Gastroesophageal sphincter (tissue), 4 donors: Measurements from ENCODE around the gene VPS13A. TPM values are rescaled to one million over a fixed set of nuclear protein-coding genes. Genes with fewer than 3 reads are reported as not detected.
A peak's percentile ranks its signal among the peaks of the same experiment; 100 is the strongest.

Source experiments
- ATAC-seq: fragments of 150-250 bp; one replicate; pipeline ENCODE4 v1.9.1; 2016; ENCODE audit warnings: mild to moderate bottlenecking, moderate library complexity
- H3K27ac ChIP-seq, 4 donors: fragments of 200-600 bp; sonication (generic) in 3 of 4; 1 replicate in 3 of 4; 2 replicates in 1 of 4; pipeline ENCODE4 v1.5.1; 2016 to 2019
- H3K27me3 ChIP-seq: fragments of 200-600 bp; sonication (generic); one replicate; pipeline ENCODE4 v1.5.1; 2019
- H3K36me3 ChIP-seq, 2 donors: fragments of 200-600 bp; sonication (generic); one replicate each; pipeline ENCODE4 v1.5.1; 2019; ENCODE audit warnings: control low read depth in 1 of 2
- H3K4me1 ChIP-seq, 3 donors: fragments of 200-600 bp; sonication (generic); 1 replicate in 2 of 3; 2 replicates in 1 of 3; pipeline ENCODE4 v1.5.1; 2016 to 2019; ENCODE audit warnings: control low read depth in 2 of 3
- H3K4me3 ChIP-seq, 2 donors: fragments of 200-600 bp; sonication (generic); one replicate each; pipeline ENCODE4 v1.5.1; 2019; ENCODE audit warnings: mild to moderate bottlenecking in 1 of 2, moderate library complexity in 1 of 2
- H3K9me3 ChIP-seq, 3 donors: fragments of 200-600 bp; sonication (generic); one replicate each; pipeline ENCODE4 v1.5.1; 2017 to 2019; ENCODE audit warnings: control low read depth in 2 of 3
- CTCF ChIP-seq, 4 experiments: fragments of 200-600 bp in 2 of 4; fragments of 450-650 bp in 2 of 4; sonication (generic) in 1 of 4; IDR thresholded peaks; one replicate each; pipeline ENCODE4 v1.5.1; 2017 to 2019; ENCODE audit warnings: antibody characterized with exemption in 4 of 4, mild to moderate bottlenecking in 2 of 4, moderate library complexity in 2 of 4
- EP300 ChIP-seq: sonication (generic); formaldehyde crosslinking; IDR thresholded peaks from one replicate; pipeline ENCODE4 v1.6.1; 2017; ENCODE audit warnings: antibody characterized with exemption, mild to moderate bottlenecking
- POLR2A ChIP-seq, 2 donors: fragments of 450-650 bp; IDR thresholded peaks; one replicate each; pipeline ENCODE4 v1.6.1; 2017; ENCODE audit warnings: antibody characterized with exemption in 2 of 2, mild to moderate bottlenecking in 2 of 2, moderate library complexity in 1 of 2
- POLR2AphosphoS5 ChIP-seq: sonication (generic); formaldehyde crosslinking; IDR thresholded peaks from one replicate; pipeline ENCODE4 v1.6.1; 2017; ENCODE audit warnings: antibody characterized with exemption
- WGBS, 2 donors: methylation state at CpG; one replicate each; pipeline ENCODE4 v1.1.5; 2018; ENCODE audit warnings: low coverage in 1 of 2; 5-methylcytosine and 5-hydroxymethylcytosine counted together
- total RNA-seq, 4 donors: library from RNA; depleted of rRNA; stranded (reverse); fragments of >200 nt; gene quantifications; one replicate each; pipeline ENCODE4 v1.1.0, GENCODE V29; 2016

Gene VPS13A
- total RNA-seq, 4 donors from 2014 or later: 33.7 to 79.7 (median 42.6) TPM

- WGBS, 2 donors: 84% methylated on average over 2 of the region's 2 CpGs; no CpG with 5 or more reads in 1 of the 2 donors
- Histone ChIP-seq H3K27ac (no peak overlapping the region), H3K4me1 (no peaks in the 10 kb centered on the region), H3K27me3 (no peaks in the 10 kb centered on the region), H3K9me3 (no peaks in the 10 kb centered on the region), H3K36me3 (peaks cover 0 to 49% of the 10 kb centered on the region in 2 donors), H3K4me3 (no peak overlapping the region)
- TF ChIP-seq EP300: no peak
- no peak for TF ChIP-seq CTCF (IDR thresholded peaks at IDR 0.05)
- TF ChIP-seq POLR2AphosphoS5: no peak
- no peak for TF ChIP-seq POLR2A (IDR thresholded peaks at IDR 0.05)
- ATAC-seq: no peak
Observed at GRCh38 chr9:77210116-77210515, 32.8 kb downstream of the VPS13A start.

DNA sequence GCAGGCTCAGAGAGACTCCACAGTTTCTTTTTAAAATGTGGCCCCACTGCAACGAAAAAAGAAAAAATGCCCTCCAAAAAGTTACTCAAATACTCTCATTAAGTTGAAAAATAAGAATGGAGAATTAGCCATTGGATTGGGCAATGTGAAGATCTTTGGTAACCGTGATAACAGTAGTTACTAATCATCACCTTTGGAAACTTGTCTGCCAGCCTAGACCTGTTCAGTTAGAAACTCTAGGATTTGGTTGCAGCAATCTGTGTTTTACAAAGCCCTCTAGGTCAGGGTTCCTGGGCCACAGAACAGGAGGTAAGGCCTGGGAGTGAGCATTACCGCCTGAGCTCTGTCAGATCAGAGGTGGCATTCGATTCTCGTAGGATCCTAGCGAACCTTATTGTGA, 34.2 kb downstream of the VPS13A start:
- WGBS, 2 donors: 87 to 94% methylated on average over 6 of the region's 6 CpGs
- peaks cover 0 to 55% of the 10 kb centered on the region in 2 donors for H3K36me3 ChIP-seq
- H3K4me3 ChIP-seq: no peak overlapping the region
- no peaks in the 10 kb centered on the region for H3K9me3 ChIP-seq
- H3K27me3 ChIP-seq: no peaks in the 10 kb centered on the region
- ATAC-seq: no peak
- TF ChIP-seq POLR2A (IDR thresholded peaks at IDR 0.05) (no peak), POLR2AphosphoS5 (no peak), EP300 (no peak), CTCF (IDR thresholded peaks at IDR 0.05) (no peak)
- H3K4me1 ChIP-seq: no peaks in the 10 kb centered on the region
- H3K27ac ChIP-seq: no peak overlapping the region

GRCh38 chr9:77212801-77213200, 35.5 kb downstream of the VPS13A start:
- WGBS, 2 donors: 86 to 100% methylated on average over 1 of the region's 1 CpG
- Histone ChIP-seq H3K36me3 (peaks cover 0 to 55% of the 10 kb centered on the region in 2 donors), H3K4me3 (no peak overlapping the region), H3K9me3 (no peaks in the 10 kb centered on the region), H3K27me3 (no peaks in the 10 kb centered on the region), H3K4me1 (no peaks in the 10 kb centered on the region), H3K27ac (no peak overlapping the region)
- no peak for ATAC-seq
- TF ChIP-seq CTCF (IDR thresholded peaks at IDR 0.05): no peak
- TF ChIP-seq POLR2A (IDR thresholded peaks at IDR 0.05): no peak
- TF ChIP-seq POLR2AphosphoS5: no peak
- TF ChIP-seq EP300: no peak

DNA sequence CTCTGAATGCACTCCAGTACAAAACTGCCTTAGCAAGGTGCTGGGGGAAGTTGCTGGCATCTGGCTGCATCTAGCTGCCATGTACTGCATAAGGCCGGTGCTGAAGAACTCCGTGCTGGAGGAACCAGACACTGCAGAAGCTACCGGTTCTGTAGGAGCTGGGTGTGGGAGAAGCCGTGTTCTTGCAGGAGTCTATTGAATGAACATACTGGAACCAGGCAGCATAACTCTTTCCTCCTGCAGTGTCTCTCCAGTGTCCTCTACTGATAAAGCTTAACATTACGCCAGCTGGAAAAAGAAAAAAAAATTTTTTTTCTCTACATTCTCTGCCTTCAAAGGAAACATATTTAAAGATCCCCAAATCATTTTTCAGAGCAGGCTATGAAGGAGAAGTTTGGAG, 38.5 kb downstream of the VPS13A start:
- ATAC-seq: no peak
- WGBS, 2 donors: 35 to 38% methylated on average over 4 to 5 of the region's 5 CpGs
- no peak overlapping the region for H3K4me3 ChIP-seq
- H3K9me3 ChIP-seq: no peaks in the 10 kb centered on the region
- H3K36me3 ChIP-seq: peaks cover 0 to 50% of the 10 kb centered on the region in 2 donors
- no peak overlapping the region for H3K27ac ChIP-seq
- peaks cover 0 to 10% (median 0%) of the 10 kb centered on the region in 3 donors for H3K4me1 ChIP-seq
- no peaks in the 10 kb centered on the region for H3K27me3 ChIP-seq
- TF ChIP-seq POLR2A (IDR thresholded peaks at IDR 0.05) (no peak), POLR2AphosphoS5 (no peak), CTCF (IDR thresholded peaks at IDR 0.05) (peak in 1 of 4 experiments; percentile 26), EP300 (no peak)

DNA sequence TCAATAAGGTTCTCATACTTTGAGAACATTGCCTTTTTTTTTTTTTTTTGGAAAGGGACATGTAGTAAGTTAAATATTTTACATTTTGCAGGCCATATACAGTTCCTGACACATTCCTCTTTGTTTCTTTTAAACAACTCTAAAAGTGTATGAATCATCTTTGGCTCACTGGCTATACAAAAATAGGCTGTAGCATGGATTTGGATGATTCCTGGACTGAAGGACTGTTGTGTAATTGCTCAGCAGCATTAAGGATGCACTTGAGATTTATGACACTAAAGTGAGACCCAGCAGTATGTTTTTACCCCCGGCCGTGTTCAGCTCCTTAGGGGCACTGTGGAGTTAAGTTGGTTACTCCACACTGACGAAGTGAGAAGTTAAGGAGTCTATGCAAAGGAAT, 41.3 kb downstream of the VPS13A start:
- no peak overlapping the region for H3K4me3 ChIP-seq
- H3K27me3 ChIP-seq: no peaks in the 10 kb centered on the region
- TF ChIP-seq POLR2A (IDR thresholded peaks at IDR 0.05) (no peak), POLR2AphosphoS5 (no peak), CTCF (IDR thresholded peaks at IDR 0.05) (no peak), EP300 (no peak)
- H3K9me3 ChIP-seq: no peaks in the 10 kb centered on the region
- H3K27ac ChIP-seq: peak overlapping the region; percentile 55 to 63 (median 59)
- ATAC-seq: peak; percentile 48
- H3K36me3 ChIP-seq: peaks cover 0 to 54% of the 10 kb centered on the region in 2 donors
- 16 to 34% methylated on average over 3 of the region's 3 CpGs for WGBS, 2 donors
- peaks cover 0 to 10% (median 0%) of the 10 kb centered on the region in 3 donors for H3K4me1 ChIP-seq
